ENCODE measurements around the gene POFUT1.

GRCh38 chr20:32252189-32252588 lies 44.5 kb downstream of the POFUT1 start:
- TF ChIP-seq CTCF (IDR thresholded peaks at IDR 0.05) = no peak
- no peak for TF ChIP-seq ZNF317 (CRISPR knock-in tag; IDR thresholded peaks at IDR 0.05; ENCODE audit: borderline replicate concordance, low read depth)
- no peak for TF ChIP-seq FOXP4 (CRISPR knock-in tag; IDR thresholded peaks at IDR 0.05)
- no peak for TF ChIP-seq ZNF281 (CRISPR knock-in tag; IDR thresholded peaks at IDR 0.05)
- no peak for TF ChIP-seq TCF7 (CRISPR knock-in tag; IDR thresholded peaks at IDR 0.05; ENCODE audit: low read depth)
- TF ChIP-seq ZBTB21 (CRISPR knock-in tag; IDR thresholded peaks at IDR 0.05; ENCODE audit: borderline replicate concordance) = no peak
- no peak for TF ChIP-seq CBFB (CRISPR knock-in tag; IDR thresholded peaks at IDR 0.05; ENCODE audit: low read depth)
- no peak for TF ChIP-seq USF1 (CRISPR knock-in tag; IDR thresholded peaks at IDR 0.05)
- no peak for TF ChIP-seq SP1 (CRISPR knock-in tag; conservative IDR thresholded peaks at IDR 0.05)
- no peak for TF ChIP-seq E2F1 (CRISPR knock-in tag; IDR thresholded peaks at IDR 0.05)
- TF ChIP-seq MAX (CRISPR knock-in tag; IDR thresholded peaks at IDR 0.05) = no peak
- no peak for TF ChIP-seq USF2 (CRISPR knock-in tag; IDR thresholded peaks at IDR 0.05)
- TF ChIP-seq NR2C2 (CRISPR knock-in tag; IDR thresholded peaks at IDR 0.05) = no peak
- TF ChIP-seq E2F4 (CRISPR knock-in tag; IDR thresholded peaks at IDR 0.05; ENCODE audit: borderline replicate concordance, low read depth) = no peak
